ENCODE results near the gene LNX1.

DNA sequence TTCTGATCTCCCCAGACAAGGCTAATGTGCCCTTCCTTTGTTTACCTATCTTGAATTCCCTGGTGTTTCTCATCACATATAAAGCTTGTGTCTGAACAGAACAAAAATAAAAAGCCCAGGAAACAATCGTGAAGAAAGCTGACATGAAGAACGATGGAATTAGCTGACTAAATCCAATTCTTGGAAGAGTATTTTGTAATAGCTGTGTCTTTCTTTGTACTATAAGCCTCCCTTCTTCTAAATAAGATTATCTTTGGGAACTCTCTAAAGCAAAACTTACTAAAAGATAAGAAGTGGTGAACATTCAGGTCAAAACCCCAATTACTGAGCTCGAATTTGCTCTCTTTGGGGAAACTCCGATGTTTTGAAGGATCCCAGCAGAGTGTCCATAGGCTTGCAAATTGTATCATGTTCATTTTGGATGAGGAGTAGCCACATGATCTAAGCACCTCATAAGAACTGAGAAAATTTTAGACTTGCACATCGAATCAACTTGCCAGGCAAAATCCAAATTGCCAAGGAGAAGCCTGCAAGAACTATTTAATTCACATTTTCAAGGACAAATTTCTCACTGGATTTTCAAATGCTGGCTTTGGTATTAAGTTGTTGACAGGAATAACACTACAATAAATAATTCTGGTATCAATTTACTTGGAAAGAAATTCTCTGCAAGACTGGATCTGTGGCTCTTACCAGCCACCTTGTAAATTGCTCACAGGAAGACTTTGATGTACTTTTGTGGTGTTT lies 106.2 kb downstream of the LNX1 start:
- TF ChIP-seq CTCF (conservative IDR thresholded peaks at IDR 0.05; ENCODE audit: low read length) (no peak), EZH2phosphoT487 (IDR thresholded peaks at IDR 0.05; ENCODE audit: borderline replicate concordance, low read depth, low read length) (no peak)

Measured in OCI-LY7 (cell line).